HCT116 (cell line): ENCODE data around the gene CHD3. TPM values are rescaled to one million over a fixed set of nuclear protein-coding genes. Genes with fewer than 3 reads are reported as not detected.

Source experiments
- ATAC-seq: fragments of 200-7000 bp; cut with Tn5 transposase; 2 replicates; pipeline ENCODE4 v1.9.1; 2020; ENCODE audit warnings: mild to moderate bottlenecking, moderate library complexity
- BruUV-seq: library from RNA; stranded (reverse); fragments of 400-500 nt; replicated peaks from 2 replicates; lab custom pipeline; 2021; lab: Mats Ljungman, UMichigan
- CTCF ChIA-PET: fragments of 300-600 bp; sonication (Branson Sonifier 250); formaldehyde crosslinking; loops from one replicate; lab custom pipeline; 2021; ENCODE audit warnings: antibody characterized with exemption; lab: Charles Lee
- POLR2A ChIA-PET: fragments of 300-600, 350-600 bp; sonication (Branson Sonifier 250); formaldehyde crosslinking; loops from one replicate; lab custom pipeline; 2021; ENCODE audit warnings: antibody characterized with exemption; lab: Charles Lee
- RAD21 ChIA-PET, 2 experiments: fragments of 300-600 bp; sonication (Branson Sonifier 250); formaldehyde crosslinking; loops; one replicate each; lab custom pipeline; 2023; ENCODE audit warnings: low total read pairs in 2 of 2; ENCODE audit not compliant: uncharacterized antibody in 2 of 2, unreplicated experiment in 2 of 2, low non-redundant PET in 1 of 2; lab: Charles Lee
- DNase-seq: peaks from one replicate; pipeline ENCODE4 v3.0.0-alpha.2; 2010; ENCODE audit warnings: low read depth, low spot score
- H2AFZ ChIP-seq: fragments of 200-600 bp; shearing (Covaris generic), sonication (generic); 2 replicates; pipeline ENCODE4 v1.6.1; 2017; ENCODE audit warnings: low read depth, mixed run types, mixed read lengths, antibody characterized with exemption, low read length; ENCODE audit not compliant: poor library complexity, severe bottlenecking
- H3K27ac ChIP-seq: 2 replicates; pipeline ENCODE4 v1.5.1; 2012; ENCODE audit warnings: low read depth, low read length
- H3K27me3 ChIP-seq: fragments of 200-600 bp; sonication (generic); 2 replicates; pipeline ENCODE4 v1.6.1; 2016; ENCODE audit warnings: mixed run types, low read length, mixed read lengths; ENCODE audit not compliant: insufficient read depth
- H3K36me3 ChIP-seq, 2 experiments: fragments of 200-500 bp in 1 of 2; fragments of 200-600 bp in 1 of 2; sonication (Bioruptor generic) in 1 of 2; sonication (generic) in 1 of 2; 2 replicates each; pipeline versions ENCODE4 v1.5.1 to v1.6.1; 2014 to 2016; ENCODE audit warnings: low read length in 2 of 2, inconsistent platforms in 1 of 2, mixed read lengths in 1 of 2, mixed run types in 1 of 2; ENCODE audit not compliant: insufficient read depth in 2 of 2, control insufficient read depth in 1 of 2
- H3K4me1 ChIP-seq, 2 experiments: fragments of 200-600 bp in 1 of 2; sonication (generic) in 1 of 2; 2 replicates each; pipeline versions ENCODE4 v1.5.1 to v1.6.1; 2012 to 2017; ENCODE audit warnings: low read length in 2 of 2, inconsistent platforms in 1 of 2, mild to moderate bottlenecking in 1 of 2, mixed read lengths in 1 of 2, mixed run types in 1 of 2, moderate library complexity in 1 of 2; ENCODE audit not compliant: insufficient read depth in 2 of 2, control insufficient read depth in 1 of 2
- H3K4me2 ChIP-seq: fragments of 200-600 bp; sonication (generic); 2 replicates; pipeline ENCODE4 v1.6.1; 2017; ENCODE audit warnings: mixed run types, low read length, mixed read lengths
- H3K4me3 ChIP-seq, 2 experiments: fragments of 200-600 bp in 1 of 2; sonication (generic) in 1 of 2; replicated peaks in 1 of 2; 2 replicates each; pipeline ENCODE4 v1.5.1; 2011 to 2016; ENCODE audit warnings: low read length in 2 of 2, control low read depth in 1 of 2, low read depth in 1 of 2, mild to moderate bottlenecking in 1 of 2, mixed read lengths in 1 of 2, mixed run types in 1 of 2
- H3K79me2 ChIP-seq: fragments of 200-600 bp; sonication (generic); 2 replicates; pipeline ENCODE4 v1.6.1; 2017; ENCODE audit warnings: mild to moderate bottlenecking, mixed run types, low read length, moderate library complexity, mixed read lengths; ENCODE audit not compliant: insufficient read depth
- H3K9ac ChIP-seq: fragments of 200-600 bp; sonication (generic); 2 replicates; pipeline ENCODE4 v1.6.1; 2016; ENCODE audit warnings: low read length, mixed read lengths
- H3K9me2 ChIP-seq: fragments of 200-600 bp; sonication (generic), shearing (Covaris generic); 2 replicates; pipeline ENCODE4 v1.6.1; 2017; ENCODE audit warnings: mixed run types, mild to moderate bottlenecking, moderate library complexity; ENCODE audit not compliant: insufficient read depth
- H3K9me3 ChIP-seq, 2 experiments: fragments of 200-500 bp in 1 of 2; fragments of 200-600 bp in 1 of 2; sonication (Bioruptor generic) in 1 of 2; sonication (generic) in 1 of 2; 2 replicates each; pipeline ENCODE4 v1.6.1; 2014 to 2017; ENCODE audit warnings: low read length in 2 of 2, mixed read lengths in 2 of 2, inconsistent platforms in 1 of 2, low read depth in 1 of 2, mild to moderate bottlenecking in 1 of 2, mixed run types in 1 of 2, moderate library complexity in 1 of 2; ENCODE audit not compliant: control insufficient read depth in 1 of 2, insufficient read depth in 1 of 2
- H4K20me1 ChIP-seq: fragments of 200-600 bp; sonication (generic), shearing (Covaris generic); 2 replicates; pipeline ENCODE4 v1.6.1; 2017; ENCODE audit warnings: mixed run types, mild to moderate bottlenecking, moderate library complexity; ENCODE audit not compliant: insufficient read depth
- CEBPB ChIP-seq: IDR thresholded peaks from 2 replicates; pipeline ENCODE4 v1.6.1; 2012; ENCODE audit warnings: low read depth
- ELF1 ChIP-seq: IDR thresholded peaks from 2 replicates; pipeline ENCODE4 v1.6.1; 2012; ENCODE audit warnings: low read depth, borderline replicate concordance
- EZH2 ChIP-seq: fragments of 200-600 bp; sonication (generic); IDR thresholded peaks from 2 replicates; pipeline ENCODE4 v1.6.1; 2017; ENCODE audit warnings: antibody characterized with exemption, mixed run types
- EZH2phosphoT487 ChIP-seq: fragments of 200-600 bp; IDR thresholded peaks from 2 replicates; pipeline ENCODE4 v1.6.1; 2018; ENCODE audit warnings: antibody characterized with exemption, borderline replicate concordance
- FOSL1 ChIP-seq: IDR thresholded peaks from 2 replicates; pipeline ENCODE4 v1.6.1; 2012; ENCODE audit warnings: low read depth
- JUND ChIP-seq: IDR thresholded peaks from 2 replicates; pipeline ENCODE4 v1.6.1; 2012
- POLR2A ChIP-seq: IDR thresholded peaks from 2 replicates; pipeline ENCODE4 v1.7.0; 2011; ENCODE audit warnings: borderline replicate concordance; ENCODE audit not compliant: insufficient read depth, insufficient read length; ENCODE audit errors: extremely low read depth
- POLR2AphosphoS5 ChIP-seq: IDR thresholded peaks from 2 replicates; pipeline ENCODE4 v1.6.1; 2011; ENCODE audit warnings: mild to moderate bottlenecking, low read depth, low read length, moderate library complexity
- RAD21 ChIP-seq: IDR thresholded peaks from 2 replicates; pipeline ENCODE4 v1.6.1; 2012; ENCODE audit warnings: low read depth, mild to moderate bottlenecking
- SIN3A ChIP-seq: IDR thresholded peaks from 2 replicates; pipeline ENCODE4 v1.6.1; 2012; ENCODE audit warnings: low read depth
- SP1 ChIP-seq: IDR thresholded peaks from 2 replicates; pipeline ENCODE4 v1.6.1; 2012; ENCODE audit warnings: low read depth
- ZFX ChIP-seq: fragments of 450-650 bp; IDR thresholded peaks from 2 replicates; pipeline ENCODE4 v1.6.1; 2017
- intact Hi-C: fragments of 100-400 bp; cut with micrococcal nuclease; formaldehyde crosslinking; loops from 2 replicates; pipeline ENCODE4 v1.10.0; 2022
- total RNA-seq: library from RNA; stranded (reverse); gene quantifications from one replicate; pipeline ENCODE4 v1.2.1, GENCODE V29; 2021; ENCODE audit not compliant: unreplicated experiment
- TF ChIP-seq, protein P1 (sequence below): IDR thresholded peaks from 2 replicates; pipeline ENCODE4 v1.6.1; 2011; ENCODE audit warnings: mild to moderate bottlenecking, low read length, moderate library complexity; ENCODE audit not compliant: insufficient replicate concordance; ENCODE audit errors: extremely low read depth
- TF ChIP-seq, protein P2 (sequence below): IDR thresholded peaks from 2 replicates; pipeline ENCODE4 v1.6.1; 2012
- TF ChIP-seq, protein P3 (sequence below): IDR thresholded peaks from 2 replicates; pipeline ENCODE4 v1.6.1; 2012

Gene CHD3
- total RNA-seq, 1 experiment from 2014 or later: 54.8 TPM

DNA sequence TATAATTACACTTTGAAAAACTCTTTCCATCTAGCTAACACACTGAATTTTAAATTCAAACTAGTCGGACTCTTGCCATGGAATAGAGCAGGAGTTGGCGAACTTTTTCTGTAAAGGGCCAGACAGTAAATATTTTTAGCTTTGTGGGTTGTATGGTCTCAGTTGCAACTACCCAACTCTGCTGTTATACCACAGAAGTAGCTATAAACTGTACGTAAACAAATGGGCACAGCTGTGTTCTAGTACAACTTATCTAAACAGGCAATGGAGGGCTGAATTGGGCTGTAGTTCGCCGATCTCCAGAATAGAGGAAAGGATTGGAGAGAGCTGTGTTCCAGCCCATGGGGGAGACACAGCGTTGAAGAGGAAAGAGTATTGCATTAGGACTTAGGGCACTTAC is 52.2 kb downstream of the CHD3 start:
- BruUV-seq: no TSS peak
- ATAC-seq: no peak
- Histone ChIP-seq H3K9me2 (no peaks in the 10 kb centered on the region), H4K20me1 (no peaks in the 10 kb centered on the region), H3K9me3 (no peaks in the 10 kb centered on the region), H3K27me3 (no peaks in the 10 kb centered on the region), H3K4me3 (no peak overlapping the region), H3K27ac (no peak overlapping the region), H3K4me2 (no peak overlapping the region), H3K4me1 (no peaks in the 10 kb centered on the region), H2AFZ (no peak overlapping the region), H3K9ac (no peak overlapping the region), H3K79me2 (no peaks in the 10 kb centered on the region), H3K36me3 (peaks cover 52 to 57% of the 10 kb centered on the region in 2 experiments)
- TF ChIP-seq RAD21: no peak
- TF ChIP-seq, protein P1, sequence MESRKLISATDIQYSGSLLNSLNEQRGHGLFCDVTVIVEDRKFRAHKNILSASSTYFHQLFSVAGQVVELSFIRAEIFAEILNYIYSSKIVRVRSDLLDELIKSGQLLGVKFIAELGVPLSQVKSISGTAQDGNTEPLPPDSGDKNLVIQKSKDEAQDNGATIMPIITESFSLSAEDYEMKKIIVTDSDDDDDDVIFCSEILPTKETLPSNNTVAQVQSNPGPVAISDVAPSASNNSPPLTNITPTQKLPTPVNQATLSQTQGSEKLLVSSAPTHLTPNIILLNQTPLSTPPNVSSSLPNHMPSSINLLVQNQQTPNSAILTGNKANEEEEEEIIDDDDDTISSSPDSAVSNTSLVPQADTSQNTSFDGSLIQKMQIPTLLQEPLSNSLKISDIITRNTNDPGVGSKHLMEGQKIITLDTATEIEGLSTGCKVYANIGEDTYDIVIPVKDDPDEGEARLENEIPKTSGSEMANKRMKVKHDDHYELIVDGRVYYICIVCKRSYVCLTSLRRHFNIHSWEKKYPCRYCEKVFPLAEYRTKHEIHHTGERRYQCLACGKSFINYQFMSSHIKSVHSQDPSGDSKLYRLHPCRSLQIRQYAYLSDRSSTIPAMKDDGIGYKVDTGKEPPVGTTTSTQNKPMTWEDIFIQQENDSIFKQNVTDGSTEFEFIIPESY: no peak
- TF ChIP-seq, protein P2, sequence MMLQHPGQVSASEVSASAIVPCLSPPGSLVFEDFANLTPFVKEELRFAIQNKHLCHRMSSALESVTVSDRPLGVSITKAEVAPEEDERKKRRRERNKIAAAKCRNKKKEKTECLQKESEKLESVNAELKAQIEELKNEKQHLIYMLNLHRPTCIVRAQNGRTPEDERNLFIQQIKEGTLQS: no peak
- TF ChIP-seq EZH2: no peak
- TF ChIP-seq, protein P3, sequence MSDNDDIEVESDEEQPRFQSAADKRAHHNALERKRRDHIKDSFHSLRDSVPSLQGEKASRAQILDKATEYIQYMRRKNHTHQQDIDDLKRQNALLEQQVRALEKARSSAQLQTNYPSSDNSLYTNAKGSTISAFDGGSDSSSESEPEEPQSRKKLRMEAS: no peak
- no peak for TF ChIP-seq CEBPB
- TF ChIP-seq ELF1: no peak
- no peak for TF ChIP-seq FOSL1
- TF ChIP-seq EZH2phosphoT487: no peak
- TF ChIP-seq ZFX: no peak
- no peak for TF ChIP-seq JUND
- TF ChIP-seq SP1: no peak
- TF ChIP-seq POLR2AphosphoS5: no peak
- TF ChIP-seq SIN3A: no peak
- no peak for TF ChIP-seq POLR2A
- CTCF ChIA-PET: no interaction called here
- no peak for DNase-seq
- RAD21 ChIA-PET: no interaction called here
- POLR2A ChIA-PET: no interaction called here
- intact Hi-C loops: no loop called here
